A172 (cell line): Measurements from ENCODE around the gene CFAP45. TPM values are rescaled to one million over a fixed set of nuclear protein-coding genes. Genes with fewer than 3 reads are reported as not detected.

Source experiments
- DNase-seq: peaks from one replicate; pipeline ENCODE4 v3.0.0-alpha.2; 2015; ENCODE audit warnings: low spot score
- total RNA-seq: library from RNA; depleted of rRNA; stranded (reverse); fragments of >200 nt; shearing (Covaris generic); gene quantifications from 2 replicates; pipeline ENCODE4 v1.2.3, GENCODE V29; 2014; rRNA removed

The CFAP45 gene, protein sequence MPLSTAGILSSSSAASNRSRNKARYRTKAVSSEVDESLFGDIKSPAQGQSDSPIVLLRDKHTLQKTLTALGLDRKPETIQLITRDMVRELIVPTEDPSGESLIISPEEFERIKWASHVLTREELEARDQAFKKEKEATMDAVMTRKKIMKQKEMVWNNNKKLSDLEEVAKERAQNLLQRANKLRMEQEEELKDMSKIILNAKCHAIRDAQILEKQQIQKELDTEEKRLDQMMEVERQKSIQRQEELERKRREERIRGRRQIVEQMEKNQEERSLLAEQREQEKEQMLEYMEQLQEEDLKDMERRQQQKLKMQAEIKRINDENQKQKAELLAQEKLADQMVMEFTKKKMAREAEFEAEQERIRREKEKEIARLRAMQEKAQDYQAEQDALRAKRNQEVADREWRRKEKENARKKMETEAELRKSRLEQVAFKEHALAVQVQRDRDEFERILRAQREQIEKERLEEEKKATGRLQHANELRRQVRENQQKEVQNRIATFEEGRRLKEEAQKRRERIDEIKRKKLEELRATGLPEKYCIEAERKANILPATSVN
- total RNA-seq = 2.4 and 3.7 TPM in 2 replicates

GRCh38 chr1:159900086-159900680, at the start of gene CFAP45:
CFAP45 (minus strand) TSS chr1:159900165; CDS start chr1:159900098, 67 bp downstream.
- DNase-seq = no peak

GRCh38 chr1:159949123-159949522, 49.2 kb upstream of the CFAP45 start:
- no peak for DNase-seq

- no peak for DNase-seq
These were observed 48.0 kb upstream of the CFAP45 start for GRCh38 chr1:159947942-159948341.

DNA sequence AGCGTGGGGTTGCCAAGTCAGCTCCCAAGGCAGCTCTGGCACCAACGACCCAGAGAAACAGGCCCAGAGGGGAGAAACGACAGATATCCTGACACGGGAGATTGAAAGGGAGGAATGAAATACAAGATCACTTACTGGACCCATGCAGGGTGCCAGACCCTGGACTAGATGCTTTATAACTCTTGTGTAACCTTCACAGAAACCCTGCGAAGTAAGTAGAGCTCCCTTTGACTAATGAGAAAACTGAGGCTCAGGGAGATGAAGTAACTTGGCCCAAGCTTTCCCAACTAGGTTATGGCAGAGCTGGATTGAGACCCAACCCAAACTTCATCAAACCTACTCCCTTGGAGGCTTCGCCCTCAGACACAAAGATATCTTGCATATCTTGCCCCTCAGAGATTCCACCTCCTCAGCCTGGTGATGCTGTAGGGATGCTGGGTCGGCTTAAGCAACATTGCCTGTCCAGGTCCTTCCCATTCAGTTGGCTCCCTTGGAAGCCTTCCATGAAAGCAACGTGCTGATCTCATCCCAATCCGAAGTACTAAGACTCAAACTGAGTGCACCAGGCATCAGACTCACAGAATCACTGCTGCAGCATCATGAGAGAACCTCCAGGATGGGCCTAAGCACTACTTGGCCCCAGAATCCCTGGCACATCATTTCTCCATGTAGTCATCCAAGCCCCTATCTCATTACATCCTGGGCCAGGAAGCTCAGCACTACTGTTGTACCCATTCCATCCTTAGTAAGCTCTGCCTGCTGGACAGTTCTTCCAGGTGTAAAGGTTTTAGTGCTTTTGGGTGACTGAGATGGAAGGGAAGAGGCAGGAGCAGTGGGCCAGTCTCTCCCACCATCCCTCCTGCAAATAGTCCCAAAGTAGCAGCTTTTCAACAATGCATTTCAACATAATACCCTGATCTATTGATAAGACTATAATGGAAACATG, 46.5 kb upstream of the CFAP45 start:
- no peak for DNase-seq

DNA sequence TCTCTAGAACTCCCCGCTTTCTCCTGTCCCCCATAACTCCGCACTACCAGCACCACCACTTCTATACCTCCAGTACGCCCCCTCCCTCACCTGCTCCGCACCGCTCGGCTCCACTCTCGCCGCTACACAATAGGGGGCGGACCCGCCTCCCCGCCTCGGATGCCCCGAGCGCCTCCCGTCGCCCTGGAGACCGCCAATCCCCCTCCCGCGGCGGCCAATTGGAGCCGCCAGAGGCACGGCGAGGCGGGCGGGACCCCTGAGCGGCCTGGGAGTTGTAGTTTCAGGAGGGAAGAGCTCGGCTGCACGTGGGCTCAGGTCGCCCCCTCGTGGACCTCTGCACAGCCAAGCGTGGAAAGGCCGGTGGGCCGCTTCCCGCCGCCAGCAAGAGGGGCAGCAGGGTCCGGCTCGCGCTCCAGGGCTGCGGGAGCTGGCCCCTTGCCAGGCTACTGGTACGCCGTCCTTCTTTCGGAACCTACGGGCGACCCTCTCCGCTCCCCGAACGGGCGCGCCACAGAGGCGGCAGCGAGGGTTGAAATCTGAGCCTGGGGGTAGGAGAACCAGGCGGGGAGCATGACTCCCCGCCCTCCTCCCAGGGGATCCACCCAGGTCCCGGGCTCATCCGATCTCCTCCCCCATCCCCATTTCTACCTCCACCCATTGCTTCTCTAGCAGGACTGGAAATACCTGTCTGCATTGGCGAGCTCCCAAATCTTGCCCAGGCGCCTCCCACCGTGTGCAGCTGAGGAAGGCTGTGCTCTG, 45.7 kb upstream of the CFAP45 start, which contains the start of gene IGSF9:
IGSF9 (minus strand) TSS at position 131 of the 759 bp plus-strand sequence. CDS start 2,159 bp downstream, outside the sequence.
- DNase-seq = peak; percentile 73

DNA sequence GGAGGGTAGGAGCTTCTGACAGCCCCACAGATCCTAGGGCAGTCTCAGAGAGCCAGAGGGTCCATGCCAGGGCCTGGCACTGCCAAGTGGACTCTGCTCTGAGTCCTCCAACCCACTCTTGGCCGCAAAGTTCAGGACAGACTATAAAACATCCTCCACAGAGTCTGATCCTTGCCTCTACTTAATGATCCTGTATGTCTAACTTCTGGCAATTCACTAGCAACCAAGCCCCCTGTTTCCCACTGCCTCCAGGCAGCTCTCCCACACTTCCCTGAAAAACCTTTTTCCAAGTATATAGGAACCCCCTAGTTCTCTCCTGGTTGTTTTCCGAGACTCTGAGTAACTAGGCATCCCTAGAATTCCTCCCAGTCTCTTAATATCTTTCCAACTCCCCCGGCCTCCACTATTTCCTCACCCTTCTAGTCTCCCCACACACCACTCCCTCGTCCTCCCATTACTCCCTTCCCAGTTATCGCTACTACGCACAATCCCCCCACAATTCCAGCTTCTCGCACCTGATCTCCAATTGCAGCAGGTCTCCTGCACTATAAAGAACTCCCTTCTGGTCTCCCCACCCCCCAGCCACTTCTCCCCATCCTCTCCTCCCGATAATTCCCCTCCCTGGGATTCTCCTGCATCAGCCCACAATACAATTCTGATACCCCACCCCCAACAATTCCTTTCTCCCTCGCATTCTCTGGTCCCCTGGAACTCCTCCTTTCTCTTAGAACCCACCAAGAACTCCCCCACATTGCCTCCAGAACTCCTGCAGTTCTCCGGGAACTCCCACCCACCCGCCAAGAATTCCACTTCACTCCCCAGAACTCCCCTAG, 44.9 kb upstream of the CFAP45 start:
- no peak for DNase-seq

DNA sequence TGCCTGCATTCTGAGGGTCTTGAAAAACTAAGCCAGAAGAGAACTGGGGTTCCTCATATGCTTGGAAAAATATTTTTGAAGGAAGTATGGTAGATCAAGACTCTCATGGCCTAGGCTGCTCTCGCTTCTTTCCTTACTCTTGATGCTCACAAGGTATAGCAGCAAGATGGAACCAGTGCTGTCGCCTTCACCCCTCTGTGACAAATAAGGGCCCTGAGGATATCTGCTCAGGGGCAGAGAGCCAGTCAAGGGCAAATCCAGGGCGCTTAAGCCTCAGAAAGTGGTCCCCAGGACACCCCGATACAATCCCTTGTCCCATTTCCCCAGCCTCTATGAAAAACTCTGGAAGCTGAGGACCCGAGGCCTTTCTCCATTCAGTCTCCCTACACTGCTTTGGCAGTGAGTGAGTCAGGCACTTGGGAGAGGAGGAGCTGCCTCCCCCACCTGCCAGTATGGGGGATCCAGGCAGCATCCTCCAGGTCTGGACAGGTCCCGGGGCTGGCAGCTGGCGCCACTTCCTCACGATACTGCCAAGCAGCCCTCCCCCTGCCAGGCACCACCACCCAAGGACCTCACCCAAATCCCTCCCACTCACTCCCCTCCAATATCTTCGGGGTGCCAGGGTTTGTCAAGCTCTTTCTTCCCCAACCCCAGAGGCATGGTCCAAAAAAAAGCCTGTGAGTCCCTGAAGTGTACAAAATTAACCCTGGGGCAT, 44.1 kb upstream of the CFAP45 start:
- DNase-seq = no peak

DNA sequence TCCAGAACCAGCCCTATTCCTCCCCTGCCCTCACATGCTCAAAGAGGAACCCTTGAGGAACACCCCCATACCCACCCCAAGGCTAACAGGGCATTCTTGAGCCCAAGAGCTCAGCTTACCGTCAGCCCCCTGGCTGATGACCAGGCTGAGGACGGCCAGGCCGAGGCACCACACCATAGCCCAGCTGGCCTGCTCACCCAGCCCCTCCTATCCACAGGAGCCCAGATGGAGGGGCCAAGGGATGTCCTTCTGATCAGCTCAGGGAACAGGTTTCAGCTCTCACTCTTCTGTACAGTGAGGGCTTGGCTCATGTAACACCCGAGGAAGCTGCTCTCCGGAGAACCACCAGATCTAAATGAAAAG, 43.3 kb upstream of the CFAP45 start:
- DNase-seq = no peak

GRCh38 chr1:159942632-159943277, 42.8 kb upstream of the CFAP45 start:
- DNase-seq = no peak

GRCh38 chr1:159941591-159942560, 41.9 kb upstream of the CFAP45 start:
- no peak for DNase-seq

DNA sequence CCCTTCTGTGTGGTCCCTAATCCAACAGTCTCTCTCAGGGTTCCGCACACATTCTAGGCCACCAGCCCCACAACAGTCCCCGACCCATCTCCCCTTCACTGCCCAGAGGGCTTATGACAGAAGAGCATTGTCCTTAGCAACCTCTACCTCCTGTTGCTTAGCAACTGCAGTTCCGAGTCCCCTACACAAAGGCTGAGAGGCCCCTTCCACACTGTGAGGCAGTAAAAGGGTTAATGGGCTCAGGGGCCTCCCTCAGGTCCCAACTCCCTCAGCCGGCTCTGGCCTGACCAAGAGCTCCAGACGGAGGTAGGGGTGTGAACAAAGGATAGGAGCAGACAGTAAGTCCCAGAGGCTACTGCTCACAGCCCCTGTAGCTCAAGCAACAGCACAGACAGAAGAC, 41.2 kb upstream of the CFAP45 start:
- DNase-seq = no peak

DNA sequence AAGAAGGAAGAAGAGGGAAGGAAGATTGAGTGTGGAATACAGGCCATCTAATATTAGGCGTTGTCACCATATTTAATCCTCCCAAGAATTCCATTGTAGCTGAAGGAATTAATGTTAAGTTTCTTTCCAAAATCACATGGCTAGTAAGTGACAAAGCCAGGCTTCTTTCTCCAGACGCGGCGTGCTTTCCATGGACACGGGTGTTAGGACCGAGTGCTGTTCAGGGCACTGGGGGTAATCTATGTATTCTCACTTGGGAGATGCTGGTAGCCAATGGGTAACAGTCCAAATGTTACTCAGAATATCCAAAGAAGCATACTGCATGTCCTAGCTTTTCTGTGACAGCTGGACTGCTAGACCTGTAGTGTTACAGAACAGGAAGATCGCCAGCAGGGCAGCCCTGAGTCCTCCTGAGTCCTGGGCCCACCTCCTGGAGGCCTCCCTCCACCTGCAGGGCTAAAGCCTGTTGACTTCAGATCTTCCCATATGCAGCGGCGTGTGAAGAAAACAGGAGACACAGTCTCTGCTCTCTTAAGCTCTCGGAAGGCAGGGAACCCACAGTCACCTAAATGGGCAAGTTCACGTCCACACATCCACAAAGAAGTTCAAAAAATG, 40.1 kb upstream of the CFAP45 start:
- DNase-seq = no peak

DNA sequence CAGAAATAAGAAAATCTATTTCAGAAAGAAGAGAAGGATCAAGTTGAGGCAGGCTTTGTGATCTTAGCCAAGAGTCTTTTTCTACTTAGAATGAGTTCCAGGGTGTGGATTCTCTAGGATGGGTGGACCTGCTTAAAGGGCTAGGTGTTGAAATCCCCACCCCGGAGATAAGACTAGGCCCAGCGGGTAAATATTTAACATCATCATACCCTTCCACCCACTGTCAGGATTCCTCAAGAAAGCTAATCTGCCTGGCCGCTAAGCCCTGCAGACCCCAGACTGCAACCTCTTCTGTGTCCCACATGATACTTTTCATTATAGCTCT, 39.7 kb upstream of the CFAP45 start:
- DNase-seq = no peak

- DNase-seq = no peak
These were observed 39.1 kb upstream of the CFAP45 start for GRCh38 chr1:159938905-159939677.

DNA sequence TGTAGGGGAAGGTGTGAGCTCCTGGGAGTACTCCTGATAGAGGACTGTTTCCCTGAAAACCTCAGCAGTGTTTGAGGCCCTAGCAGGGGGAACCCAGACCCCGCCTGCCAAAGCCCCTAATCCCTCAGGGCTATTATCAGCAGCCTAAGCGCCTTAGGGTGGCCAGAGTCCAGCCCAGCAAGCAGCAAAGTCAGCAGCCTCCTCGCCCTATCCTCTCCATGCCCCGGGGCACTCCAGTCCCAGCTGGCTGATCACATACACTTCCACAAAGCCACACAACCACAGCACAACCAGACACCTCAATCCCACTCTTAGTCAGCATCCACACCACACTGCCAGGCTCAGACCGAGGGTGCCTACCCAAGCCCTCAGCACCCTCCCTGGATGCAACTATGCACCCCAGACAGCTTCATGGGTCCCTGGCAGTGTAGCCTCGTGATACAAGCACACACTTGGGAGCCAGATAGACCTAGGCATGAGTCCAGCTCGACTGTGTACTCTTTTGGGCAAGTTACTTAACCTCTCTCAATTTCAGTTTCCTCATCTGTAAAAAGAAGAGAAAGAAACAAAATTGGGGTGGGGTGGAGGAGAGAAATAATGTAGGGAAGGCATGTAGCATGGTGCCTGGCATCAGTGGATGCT, 38.4 kb upstream of the CFAP45 start:
- DNase-seq = no peak

DNA sequence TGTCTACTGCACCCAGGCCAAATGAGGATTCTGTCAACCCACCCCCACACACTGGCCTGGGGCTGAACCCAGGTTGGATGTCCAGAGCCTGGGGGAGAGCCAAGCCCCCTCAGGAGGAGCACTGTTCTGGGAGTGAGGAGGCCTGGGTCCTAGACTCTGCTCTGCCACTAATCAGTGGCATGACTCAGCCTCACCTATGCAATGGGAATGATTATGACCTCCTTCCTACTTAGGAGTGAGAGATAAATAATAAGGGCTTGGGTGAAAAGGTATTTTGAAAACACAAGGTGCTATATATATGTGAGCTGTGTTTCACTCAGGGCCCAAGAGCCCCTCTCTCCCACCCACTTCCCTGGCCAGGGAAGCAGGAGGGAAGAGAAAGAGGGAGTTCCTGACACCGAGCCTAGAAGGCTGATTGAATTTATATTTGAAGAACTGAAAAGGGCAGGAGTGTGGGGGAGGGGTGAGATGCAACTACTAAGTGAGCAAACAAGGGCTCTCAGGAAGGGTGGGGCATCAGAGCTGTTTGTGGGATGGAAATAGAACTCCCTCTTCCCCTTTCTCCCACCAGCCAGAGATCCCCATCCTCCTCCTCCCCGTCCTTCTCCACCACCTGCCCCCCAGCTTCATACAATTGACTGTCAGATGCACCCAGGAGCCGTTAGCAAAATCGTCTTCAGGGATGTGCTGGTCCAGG, 37.2 kb upstream of the CFAP45 start:
- no peak for DNase-seq
